HG03342 (cell line): ENCODE results near the gene MBP.

Source experiments
- ATAC-seq: cut with Tn5 transposase; IDR thresholded peaks from one replicate; pipeline ENCODE4 v1.9.1; 2021; ENCODE audit warnings: mild to moderate bottlenecking, moderate library complexity; ENCODE audit not compliant: unreplicated experiment

MBP gene

GRCh38 chr18:77012806-77013541, 119.6 kb downstream of the MBP start:
- no peak for ATAC-seq

DNA sequence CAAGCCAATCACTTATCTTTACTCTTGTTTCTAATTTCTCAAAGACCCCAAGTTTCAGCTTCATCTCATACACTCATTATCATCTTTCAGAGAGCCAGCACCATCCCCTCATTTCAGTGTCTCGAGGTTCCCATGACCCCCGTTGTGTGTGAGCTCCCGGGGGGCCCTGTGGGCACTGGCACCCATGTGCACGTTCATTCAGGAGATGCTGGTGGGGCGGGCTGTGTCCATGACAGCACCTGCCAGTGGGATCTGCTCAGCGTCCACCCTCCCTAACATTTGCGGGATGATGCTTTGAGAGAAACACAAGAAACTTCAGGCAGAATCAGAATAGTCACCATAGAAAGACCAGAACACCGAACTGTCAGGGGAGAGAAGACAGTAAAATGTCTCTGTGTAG, 120.5 kb downstream of the MBP start:
- no peak for ATAC-seq

GRCh38 chr18:77009675-77010074, 122.9 kb downstream of the MBP start:
- no peak for ATAC-seq

DNA sequence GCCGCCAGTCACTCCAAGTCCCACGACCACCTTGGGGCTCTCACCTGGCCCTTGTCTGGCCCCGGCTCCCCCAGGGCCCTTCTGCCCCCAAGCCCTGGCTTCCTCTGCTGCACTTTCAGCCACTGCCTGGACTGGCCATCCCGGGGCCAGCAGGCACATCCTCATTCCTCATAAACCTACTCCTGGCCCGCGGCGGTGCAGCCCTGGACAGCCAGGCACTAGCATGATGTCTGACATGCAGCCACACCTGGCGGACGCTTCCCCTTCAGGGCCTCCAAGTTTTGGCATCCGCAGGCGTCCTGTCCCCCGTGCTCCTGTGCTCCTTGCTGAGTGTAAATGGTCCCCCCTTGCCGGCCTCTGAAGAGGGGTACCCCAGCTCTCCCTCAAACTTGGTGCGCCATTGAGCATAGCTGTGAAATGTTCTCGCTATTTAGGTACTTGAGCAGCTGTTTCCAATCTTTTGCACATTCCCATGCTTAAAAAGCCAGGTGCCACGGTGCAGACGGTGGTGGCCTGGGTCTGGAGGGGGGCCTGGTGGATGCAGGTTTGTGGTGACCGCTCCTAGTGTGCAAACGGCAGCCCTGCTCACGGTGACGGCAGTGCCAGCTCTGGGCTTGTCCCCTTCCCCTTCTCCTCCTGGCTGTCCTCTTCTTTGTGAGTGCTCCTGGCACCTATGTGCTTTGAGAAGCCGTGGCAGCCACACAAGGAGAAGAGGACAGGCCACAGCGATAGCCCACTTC, 123.8 kb downstream of the MBP start:
- no peak for ATAC-seq

DNA sequence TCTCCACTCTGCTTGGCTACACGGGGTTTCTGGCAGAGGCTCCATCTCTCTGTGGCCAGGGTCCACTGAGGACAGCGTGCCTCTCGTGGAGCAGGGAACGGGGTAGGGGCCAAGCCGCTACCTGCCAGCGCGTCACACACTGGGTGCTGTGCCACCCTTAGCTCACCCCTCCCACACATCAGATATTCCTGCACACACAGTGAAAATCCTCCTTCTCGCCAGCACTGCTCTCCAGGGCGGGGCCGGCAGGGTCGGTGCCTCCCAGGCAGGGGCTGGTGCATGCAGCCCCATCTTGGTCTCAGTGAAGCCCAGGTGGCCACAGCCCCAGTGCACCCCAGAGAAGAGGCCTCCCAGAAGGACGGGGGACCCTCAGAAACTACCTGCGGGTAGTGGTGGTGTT, 124.6 kb downstream of the MBP start:
- no peak for ATAC-seq

- ATAC-seq, result no peak
Observed at GRCh38 chr18:77007251-77007650, 125.3 kb downstream of the MBP start.

GRCh38 chr18:77006305-77007175, 126.0 kb downstream of the MBP start:
- no peak for ATAC-seq

DNA sequence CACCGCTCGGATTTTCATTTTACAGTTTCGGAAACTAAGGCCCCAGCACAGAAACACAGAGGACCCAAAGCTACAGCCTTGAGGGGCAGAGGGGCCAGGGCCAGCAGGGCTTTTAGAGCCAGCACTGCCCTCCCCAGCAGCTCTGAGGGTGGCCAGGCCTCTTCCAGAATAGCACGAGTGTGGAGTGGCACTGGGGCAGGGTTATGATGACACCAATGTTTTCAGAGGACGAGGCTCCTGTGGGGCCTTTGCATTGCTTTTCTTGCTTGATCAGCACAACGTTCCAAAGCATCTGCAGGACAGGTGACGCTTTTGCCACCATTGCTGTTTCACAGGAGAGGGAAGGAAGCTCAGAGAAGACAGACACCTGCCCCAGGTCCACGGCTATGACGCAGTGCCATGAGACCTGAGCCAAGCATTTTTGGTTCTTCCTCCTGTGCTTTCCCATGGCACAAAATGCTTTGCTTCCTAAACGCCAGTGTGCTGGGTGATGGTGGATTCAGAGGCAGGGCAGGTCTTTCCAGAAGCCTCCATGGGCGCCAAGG, 126.9 kb downstream of the MBP start:
- no peak for ATAC-seq

- no peak for ATAC-seq
Observed at GRCh38 chr18:77004555-77005380, 127.8 kb downstream of the MBP start.

DNA sequence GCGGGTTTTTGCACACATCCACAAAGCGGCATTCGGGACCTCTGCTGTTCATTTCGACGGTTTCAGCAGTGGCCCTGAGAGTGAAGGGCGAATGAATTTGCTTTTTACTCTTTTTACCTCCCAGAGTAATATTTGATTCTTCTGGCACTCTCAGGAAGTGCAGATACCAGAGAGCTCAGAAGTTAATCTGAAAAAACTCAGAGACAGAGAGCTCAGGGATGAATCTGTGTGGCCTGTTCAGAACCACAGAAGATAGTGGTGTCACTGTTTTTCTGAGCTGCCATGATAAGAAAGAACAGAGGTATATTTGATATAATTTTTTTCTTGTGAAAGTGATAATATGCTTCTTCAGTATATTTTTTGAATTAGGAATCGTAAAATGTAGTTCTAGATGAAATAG, 129.3 kb downstream of the MBP start:
- ATAC-seq, result no peak

DNA sequence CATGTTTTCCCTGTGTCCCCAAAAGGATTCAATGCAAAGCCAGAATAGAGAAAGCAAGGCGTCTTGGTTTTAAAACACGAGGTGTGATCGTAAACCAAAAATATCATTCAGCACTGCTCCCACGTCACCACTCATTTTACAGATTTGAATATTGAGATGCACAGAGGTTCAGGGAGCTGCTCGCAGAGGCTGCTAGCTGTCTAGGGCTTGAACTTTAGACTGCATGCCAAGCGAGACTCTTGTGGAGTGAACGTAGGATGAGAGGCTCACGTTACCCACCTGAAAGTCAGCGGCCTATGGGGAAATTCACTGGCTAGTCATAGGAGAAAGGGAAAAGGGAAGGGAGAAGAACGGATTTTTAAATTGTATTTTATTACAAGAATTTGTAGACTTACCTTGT, 130.1 kb downstream of the MBP start:
- ATAC-seq, result no peak

- no peak for ATAC-seq
Observed at GRCh38 chr18:77001979-77002378, 130.6 kb downstream of the MBP start.

DNA sequence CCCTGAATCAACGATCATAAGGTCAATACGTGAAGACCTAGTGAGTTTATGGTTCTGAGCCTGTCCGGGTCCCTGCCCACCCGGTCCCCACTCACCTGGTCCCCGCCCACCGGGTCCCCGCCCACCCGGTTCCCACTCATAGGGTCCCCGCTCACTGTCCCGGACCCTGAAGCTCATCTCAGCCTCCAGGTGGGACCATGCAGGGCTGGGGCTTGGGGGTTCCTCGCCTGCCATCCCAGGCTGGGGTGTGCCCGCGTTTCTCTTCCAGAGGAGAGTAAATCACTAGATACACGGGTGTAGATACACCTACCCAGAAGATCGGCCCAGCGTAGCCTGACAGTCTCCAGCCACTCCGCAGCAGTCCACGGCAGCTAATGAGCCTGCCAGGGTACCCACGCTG, 131.5 kb downstream of the MBP start:
- ATAC-seq, result no peak

- ATAC-seq, result peak; percentile 51
Observed at GRCh38 chr18:77000527-77000926, 132.1 kb downstream of the MBP start.

- no peak for ATAC-seq
Observed at GRCh38 chr18:76999077-76999476, 133.5 kb downstream of the MBP start.

GRCh38 chr18:76997951-76998808, 134.4 kb downstream of the MBP start:
- ATAC-seq, result no peak

DNA sequence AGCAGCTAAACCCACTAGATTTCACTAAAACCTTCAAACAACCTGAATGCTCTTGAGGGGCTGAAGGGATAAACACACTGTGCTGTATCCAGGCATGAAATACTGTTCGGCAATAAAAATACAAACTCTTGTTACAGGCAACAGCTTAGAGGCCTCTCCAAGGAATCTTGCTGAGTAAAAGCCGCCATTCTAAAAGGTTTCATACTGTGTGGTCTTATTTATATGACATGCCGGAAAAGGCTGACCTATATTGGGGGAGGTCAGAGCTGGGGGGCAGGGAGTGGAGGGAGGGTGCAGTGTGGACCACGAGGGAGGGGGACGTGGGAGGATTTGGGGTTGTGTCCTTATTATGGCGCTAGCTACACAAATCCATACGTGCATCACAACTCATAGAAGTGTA, 136.2 kb downstream of the MBP start:
- ATAC-seq, result no peak

DNA sequence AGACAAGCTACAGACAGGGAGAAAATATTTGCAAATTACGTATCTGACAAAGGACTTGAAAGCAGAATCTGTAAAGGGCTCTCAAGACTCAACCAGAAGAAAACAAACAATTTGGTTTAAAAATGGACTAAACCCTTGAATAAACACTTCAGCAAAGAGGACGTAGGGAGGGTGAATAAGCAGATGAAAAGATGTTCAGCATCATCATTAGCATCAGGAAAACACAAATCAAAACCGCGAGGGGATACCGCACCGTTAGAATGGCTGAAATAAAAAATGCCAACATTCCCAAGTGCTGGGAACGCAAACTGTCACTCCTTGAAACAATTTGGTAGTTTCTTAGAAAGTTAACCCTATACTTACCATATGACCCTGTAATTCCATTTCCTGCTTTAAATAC, 136.7 kb downstream of the MBP start:
- ATAC-seq, result no peak

DNA sequence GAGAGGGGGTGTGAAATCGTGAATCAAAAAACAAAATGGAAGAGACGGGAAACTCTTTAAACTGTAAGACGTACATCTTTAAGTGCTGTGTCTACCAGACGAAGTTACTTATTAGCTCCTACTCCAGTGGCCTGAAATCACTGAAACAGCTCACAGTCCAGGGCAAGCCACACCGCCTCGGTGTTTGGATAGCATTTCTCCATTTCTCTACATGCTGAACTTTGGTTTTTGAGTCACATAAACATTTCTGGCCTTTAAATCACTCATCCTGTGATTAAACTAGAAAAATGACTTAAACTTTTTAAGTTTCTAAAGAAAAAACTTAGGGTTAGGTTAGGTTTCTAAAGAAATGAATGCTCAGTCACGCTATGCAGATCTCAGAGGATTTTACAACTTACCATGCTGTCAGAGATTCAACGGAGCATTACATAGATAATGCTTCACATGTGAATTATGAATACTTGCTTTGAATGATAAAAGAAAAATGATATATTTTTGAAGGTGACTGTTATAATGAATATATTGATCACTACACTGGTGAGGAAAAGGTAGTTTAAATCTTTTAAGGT, 138.4 kb downstream of the MBP start:
- ATAC-seq, result no peak
